HepG2 (cell line): ENCODE results near the gene MGAT5. TPM values are rescaled to one million over a fixed set of nuclear protein-coding genes. Genes with fewer than 3 reads are reported as not detected.

Experiments
- GATAD1 ChIP-seq: IDR thresholded peaks from 2 replicates; pipeline ENCODE4 v1.6.1; 2016; ENCODE audit warnings: missing genetic modification reagents, missing compliant biosample characterization
- HMGXB3 ChIP-seq: sonication (generic); formaldehyde crosslinking; IDR thresholded peaks from 2 replicates; pipeline ENCODE4 v1.4.0; 2020; ENCODE audit warnings: missing genetic modification reagents, borderline replicate concordance
- MTF2 ChIP-seq: sonication (generic); formaldehyde crosslinking; IDR thresholded peaks from 2 replicates; pipeline ENCODE4 v1.5.0; 2020; ENCODE audit warnings: missing genetic modification reagents, borderline replicate concordance
- MYPOP ChIP-seq: sonication (generic); formaldehyde crosslinking; IDR thresholded peaks from 2 replicates; pipeline ENCODE4 v1.8.1; 2023; ENCODE audit warnings: mild to moderate bottlenecking, moderate library complexity, missing genetic modification reagents
- NFRKB ChIP-seq: fragments of 450-650 bp; IDR thresholded peaks from 2 replicates; pipeline ENCODE4 v1.6.1; 2017
- NR0B2 ChIP-seq: sonication (generic); formaldehyde crosslinking; IDR thresholded peaks from 2 replicates; pipeline ENCODE4 v1.4.0; 2020; ENCODE audit warnings: mild to moderate bottlenecking, missing genetic modification reagents
- PPARG ChIP-seq: conservative IDR thresholded peaks from 2 replicates; pipeline ENCODE4 v1.6.1; 2016; ENCODE audit warnings: missing biosample characterization, missing genetic modification reagents
- PTBP1 ChIP-seq: fragments of 200-400 bp; formaldehyde crosslinking; IDR thresholded peaks from 2 replicates; pipeline ENCODE4 v1.6.1; 2018; ENCODE audit warnings: low read length, low read depth; ENCODE audit not compliant: poor library complexity, severe bottlenecking
- RFX5 ChIP-seq: IDR thresholded peaks from 2 replicates; pipeline ENCODE4 v1.6.1; 2011; ENCODE audit warnings: low read depth, low read length, improper control_type of control experiment
- RXRA ChIP-seq: sonication (generic); formaldehyde crosslinking; IDR thresholded peaks from 2 replicates; pipeline ENCODE4 v1.5.1; 2020; ENCODE audit warnings: missing genetic modification reagents
- SIX4 ChIP-seq: sonication (generic); formaldehyde crosslinking; IDR thresholded peaks from 2 replicates; pipeline ENCODE4 v1.4.0; 2020; ENCODE audit warnings: missing genetic modification reagents
- ZFP90 ChIP-seq: sonication (generic); formaldehyde crosslinking; IDR thresholded peaks from 2 replicates; pipeline ENCODE4 v1.8.0; 2022; ENCODE audit warnings: missing genetic modification reagents, mild to moderate bottlenecking, inconsistent platforms, borderline replicate concordance
- ZFP91 ChIP-seq: sonication (generic); formaldehyde crosslinking; IDR thresholded peaks from 2 replicates; pipeline ENCODE4 v1.9.0; 2022; ENCODE audit warnings: missing genetic modification reagents, mild to moderate bottlenecking, borderline replicate concordance
- ZNF180 ChIP-seq: sonication (generic); formaldehyde crosslinking; IDR thresholded peaks from 2 replicates; pipeline ENCODE4 v1.4.0; 2020; ENCODE audit warnings: low read depth, missing genetic modification reagents, borderline replicate concordance
- ZNF264 ChIP-seq: sonication (generic); formaldehyde crosslinking; IDR thresholded peaks from 2 replicates; pipeline ENCODE4 v1.4.0; 2020; ENCODE audit warnings: missing genetic modification reagents
- ZNF367 ChIP-seq: sonication (generic); formaldehyde crosslinking; IDR thresholded peaks from 2 replicates; pipeline ENCODE4 v1.4.0; 2020; ENCODE audit warnings: missing genetic modification reagents, borderline replicate concordance
- ZNF414 ChIP-seq: sonication (generic); formaldehyde crosslinking; IDR thresholded peaks from 2 replicates; pipeline ENCODE4 v1.5.0; 2020; ENCODE audit warnings: missing genetic modification reagents
- ZNF44 ChIP-seq: sonication (generic); formaldehyde crosslinking; IDR thresholded peaks from 2 replicates; pipeline ENCODE4 v1.5.1; 2020; ENCODE audit warnings: mild to moderate bottlenecking, missing genetic modification reagents
- ZNF547 ChIP-seq: sonication (generic); formaldehyde crosslinking; IDR thresholded peaks from 2 replicates; pipeline ENCODE4 v1.5.1; 2020; ENCODE audit warnings: mild to moderate bottlenecking, missing genetic modification reagents
- ZNF644 ChIP-seq: IDR thresholded peaks from 2 replicates; pipeline ENCODE4 v1.6.1; 2016; ENCODE audit warnings: low read depth
- ZNF777 ChIP-seq: sonication (generic); formaldehyde crosslinking; IDR thresholded peaks from 2 replicates; pipeline ENCODE4 v1.4.0; 2020; ENCODE audit warnings: missing genetic modification reagents
- ZSCAN12 ChIP-seq: sonication (generic); formaldehyde crosslinking; IDR thresholded peaks from 2 replicates; pipeline ENCODE4 v1.9.0; 2021; ENCODE audit warnings: mild to moderate bottlenecking, missing genetic modification reagents
- polyA plus RNA-seq, 8 experiments: library from polyadenylated mRNA; depleted of rRNA in 3 of 8; stranded (reverse) in 7 of 8; unstranded in 1 of 8; fragments of >200 nt; fragmentation: Illumina TruSeq in 4 of 8; extraction: Trizol in 4 of 8; gene quantifications; 2 replicates each; pipeline versions ENCODE4 v1.2.1 to v1.2.3, GENCODE V29; 2011 to 2016; ENCODE audit warnings: low read depth in 4 of 8, missing spikeins in 1 of 8, mixed read lengths in 1 of 8; ENCODE audit not compliant: insufficient read depth in 1 of 8
- total RNA-seq, 5 experiments: library from RNA; depleted of rRNA; stranded (reverse); fragments of >200 nt; fragmentation: Illumina TruSeq; extraction: Trizol; gene quantifications; 2 replicates each; pipeline ENCODE4 v1.2.3, GENCODE V29; 2016; ENCODE audit warnings: low read depth in 1 of 5

The MGAT5 gene
- total and polyA plus RNA-seq, 2 of the 13 experiments (the other 11 are each of a cell fraction or from before 2014, with no cell fraction given), result 33.1 to 60.2 TPM

- TF ChIP-seq SIX4 (CRISPR knock-in tag) (peak; percentile 89), ZNF180 (CRISPR knock-in tag) (no peak), RFX5 (no peak), ZNF644 (CRISPR knock-in tag) (peak; percentile 97), PPARG (CRISPR knock-in tag) (peak; percentile 90), ZNF44 (CRISPR knock-in tag) (no peak), NR0B2 (CRISPR knock-in tag) (peak; percentile 37), HMGXB3 (CRISPR knock-in tag) (no peak), ZNF264 (CRISPR knock-in tag) (peak; percentile 90), PTBP1 (no peak), MYPOP (CRISPR knock-in tag) (peak; percentile 72; the same call in 1 of the 2 replicates), ZSCAN12 (CRISPR knock-in tag) (no peak), ZFP90 (CRISPR knock-in tag) (peak; percentile 93), ZFP91 (CRISPR knock-in tag) (peak; percentile 86), RXRA (CRISPR knock-in tag) (peak; percentile 99), ZNF414 (CRISPR knock-in tag) (peak; percentile 61), GATAD1 (CRISPR knock-in tag) (peak; percentile 67), ZNF547 (CRISPR knock-in tag) (no peak), ZNF367 (no peak), MTF2 (no peak), NFRKB (no peak), ZNF777 (CRISPR knock-in tag) (no peak)
Measured at GRCh38 chr2:134411828-134412638, 158.2 kb downstream of the MGAT5 start (continued).
